Esophagus squamous epithelium (tissue), 4 donors: ENCODE data around the gene PSMC3IP.

ENCODE experiments used
- CTCF ChIP-seq, 6 experiments: fragments of 450-650 bp in 4 of 6; fragments of 200-600 bp in 2 of 6; sonication (generic) in 2 of 6; IDR thresholded peaks; one replicate each; pipeline ENCODE4 v1.5.1; 2016 to 2019; ENCODE audit warnings: antibody characterized with exemption in 6 of 6, mild to moderate bottlenecking in 4 of 6, moderate library complexity in 4 of 6
- POLR2A ChIP-seq, 4 donors: fragments of 450-650 bp; IDR thresholded peaks; one replicate each; pipeline ENCODE4 v1.6.1; 2017; ENCODE audit warnings: antibody characterized with exemption in 4 of 4, mild to moderate bottlenecking in 4 of 4, moderate library complexity in 3 of 4

GRCh38 chr17:42591411-42591810 lies 13.9 kb upstream of the PSMC3IP start:
- TF ChIP-seq CTCF (IDR thresholded peaks at IDR 0.05) = no peak
- no peak for TF ChIP-seq POLR2A (IDR thresholded peaks at IDR 0.05)
